ENCODE results near the gene SGCD. TPM values are rescaled to one million over a fixed set of nuclear protein-coding genes. Genes with fewer than 3 reads are reported as not detected.

The SGCD gene
- total RNA-seq, 4 donors from 2014 or later = 3.4 to 86.5 (median 8.1) TPM

GRCh38 chr5:156469636-156470035 lies 142.7 kb downstream of the SGCD start:
- Histone ChIP-seq H3K4me3 (no peak overlapping the region), H3K4me1 (peaks cover 0 to 4% of the 10 kb centered on the region in 2 donors), H3K27ac (no peak overlapping the region), H3K27me3 (no peaks in the 10 kb centered on the region), H3K36me3 (no peaks in the 10 kb centered on the region), H3K9me3 (no peaks in the 10 kb centered on the region)
- DNase-seq = no peak
- intact Hi-C loops (cut with DNase I; ENCODE audit: low total_unique reads) = no loop called here
- TF ChIP-seq POLR2A (IDR thresholded peaks at IDR 0.05) (no peak), CTCF (IDR thresholded peaks at IDR 0.05) (no peak)

GRCh38 chr5:156471893-156472292 lies 144.9 kb downstream of the SGCD start:
- Histone ChIP-seq H3K27ac (no peak overlapping the region), H3K4me1 (peaks cover 0 to 8% of the 10 kb centered on the region in 2 donors), H3K4me3 (no peak overlapping the region), H3K36me3 (no peaks in the 10 kb centered on the region), H3K27me3 (no peaks in the 10 kb centered on the region), H3K9me3 (no peaks in the 10 kb centered on the region)
- intact Hi-C loops (cut with DNase I; ENCODE audit: low total_unique reads) = no loop called here
- no peak for DNase-seq
- TF ChIP-seq POLR2A (IDR thresholded peaks at IDR 0.05) (no peak), CTCF (IDR thresholded peaks at IDR 0.05) (no peak)

- peaks cover 0 to 8% of the 10 kb centered on the region in 2 donors for H3K4me1 ChIP-seq
- no peaks in the 10 kb centered on the region for H3K27me3 ChIP-seq
- intact Hi-C loops (cut with DNase I; ENCODE audit: low total_unique reads) = no loop called here
- peak overlapping the region in 1 of 2 donors; percentile 72 for H3K27ac ChIP-seq
- no peak for DNase-seq
- H3K36me3 ChIP-seq = no peaks in the 10 kb centered on the region
- no peak overlapping the region for H3K4me3 ChIP-seq
- no peaks in the 10 kb centered on the region for H3K9me3 ChIP-seq
- TF ChIP-seq POLR2A (IDR thresholded peaks at IDR 0.05) = no peak
- no peak for TF ChIP-seq CTCF (IDR thresholded peaks at IDR 0.05)
These were observed 146.4 kb downstream of the SGCD start for GRCh38 chr5:156473269-156473908.

- Histone ChIP-seq H3K4me3 (no peak overlapping the region), H3K27me3 (no peaks in the 10 kb centered on the region), H3K27ac (peak overlapping the region; percentile 57 to 72), H3K36me3 (no peaks in the 10 kb centered on the region), H3K9me3 (no peaks in the 10 kb centered on the region), H3K4me1 (peaks cover 0 to 8% of the 10 kb centered on the region in 2 donors)
- intact Hi-C loops (cut with DNase I; ENCODE audit: low total_unique reads) = no loop called here
- TF ChIP-seq CTCF (IDR thresholded peaks at IDR 0.05) (no peak), POLR2A (IDR thresholded peaks at IDR 0.05) (no peak)
- DNase-seq = peak; percentile 18 to 29
These were observed 147.3 kb downstream of the SGCD start for GRCh38 chr5:156474251-156474650.

- Histone ChIP-seq H3K9me3 (no peaks in the 10 kb centered on the region), H3K36me3 (no peaks in the 10 kb centered on the region), H3K4me1 (peaks cover 0 to 8% of the 10 kb centered on the region in 2 donors), H3K27me3 (no peaks in the 10 kb centered on the region), H3K27ac (peak overlapping the region; percentile 57 to 72), H3K4me3 (no peak overlapping the region)
- TF ChIP-seq CTCF (IDR thresholded peaks at IDR 0.05) (peak in 3 of 4 experiments; percentile 23 to 25 (median 25)), POLR2A (IDR thresholded peaks at IDR 0.05) (no peak)
- intact Hi-C loops (cut with DNase I; ENCODE audit: low total_unique reads) = no loop called here
- DNase-seq = peak; percentile 58 to 75
These were observed 148.5 kb downstream of the SGCD start for GRCh38 chr5:156475182-156476157.

Data from uterus (tissue), 4 donors.